Activated CD8-positive, alpha-beta memory T cell treated with anti-CD3 and anti-CD28 coated beads for 4 hours (primary cell): Measurements from ENCODE around the gene KCTD7.
"Not testable (repeated sequence)": the region's sequence is repeated elsewhere in the genome, so short reads cannot be mapped to it uniquely, and the experiment has no call there.

Experiments
- DNase-seq, 2 donors: peaks; one replicate each; pipeline ENCODE4 v3.0.0-alpha.2; 2020; ENCODE audit warnings: low read depth in 2 of 2

Gene KCTD7

GRCh38 chr7:66654275-66655112, 25.8 kb downstream of the KCTD7 start:
- DNase-seq = peak; percentile 93 to 96

GRCh38 chr7:66655113-66655806, 26.6 kb downstream of the KCTD7 start:
- not testable (repeated sequence) for DNase-seq

- not testable (repeated sequence) for DNase-seq
Observed at GRCh38 chr7:66655826-66656485, 27.3 kb downstream of the KCTD7 start.

GRCh38 chr7:66657798-66658197, 29.1 kb downstream of the KCTD7 start:
- DNase-seq = no peak

GRCh38 chr7:66662646-66663264, 34.1 kb downstream of the KCTD7 start:
- DNase-seq = no peak

- DNase-seq = no peak
Observed at GRCh38 chr7:66664590-66665293, 36.1 kb downstream of the KCTD7 start.

- DNase-seq = no peak
Observed at GRCh38 chr7:66666313-66666952, 37.8 kb downstream of the KCTD7 start.

GRCh38 chr7:66667023-66667728, 38.5 kb downstream of the KCTD7 start:
- no peak for DNase-seq

- no peak for DNase-seq
Observed at GRCh38 chr7:66668112-66668511, 39.4 kb downstream of the KCTD7 start.

GRCh38 chr7:66668677-66669076, 40.0 kb downstream of the KCTD7 start:
- DNase-seq = no peak

- no peak for DNase-seq
Observed at GRCh38 chr7:66669088-66669487, 40.4 kb downstream of the KCTD7 start.

- DNase-seq = no peak
Observed at GRCh38 chr7:66669496-66669895, 40.8 kb downstream of the KCTD7 start.

GRCh38 chr7:66671034-66671433, 42.4 kb downstream of the KCTD7 start:
- no peak for DNase-seq

GRCh38 chr7:66671486-66671885, 42.8 kb downstream of the KCTD7 start:
- DNase-seq = not testable (repeated sequence)

- DNase-seq = not testable (repeated sequence)
Observed at GRCh38 chr7:66672432-66673123, 43.9 kb downstream of the KCTD7 start.

GRCh38 chr7:66673124-66673640, 44.5 kb downstream of the KCTD7 start:
- not testable (repeated sequence) for DNase-seq

GRCh38 chr7:66679633-66680244, 51.1 kb downstream of the KCTD7 start:
- no peak for DNase-seq

- peak; percentile 92 for DNase-seq
Observed at GRCh38 chr7:66681491-66682349, 53.0 kb downstream of the KCTD7 start.
